Adrenal gland (tissue), 12 donors: ENCODE measurements around the gene GCNT3. TPM values are rescaled to one million over a fixed set of nuclear protein-coding genes. Genes with fewer than 3 reads are reported as not detected.

ENCODE experiments used
- DNase-seq, 7 donors: peaks; one replicate each; pipeline ENCODE4 v3.0.0-alpha.2; 2019 to 2020
- H3K27ac ChIP-seq, 5 donors: fragments of 200-600 bp; sonication (generic) in 4 of 5; 1 replicate in 3 of 5; 2 replicates in 2 of 5; pipeline versions ENCODE4 v1.5.1 to v1.8.0; 2016 to 2020; ENCODE audit warnings: mild to moderate bottlenecking in 1 of 5
- H3K27me3 ChIP-seq: fragments of 200-600 bp; 2 replicates; pipeline ENCODE4 v1.8.0; 2021
- H3K36me3 ChIP-seq, 2 donors: fragments of 200-600 bp; replicated peaks in 1 of 2; 1 replicate in 1 of 2; 2 replicates in 1 of 2; pipeline versions ENCODE4 v1.5.1 to v1.8.0; 2018 to 2022
- H3K4me1 ChIP-seq, 2 donors: fragments of 200-600 bp; replicated peaks in 1 of 2; 1 replicate in 1 of 2; 2 replicates in 1 of 2; pipeline versions ENCODE4 v1.5.1 to v1.8.0; 2018 to 2021
- H3K4me3 ChIP-seq, 4 donors: fragments of 200-600 bp; sonication (generic) in 3 of 4; one replicate each; pipeline ENCODE4 v1.5.1; 2016 to 2018
- H3K9me3 ChIP-seq, 3 donors: fragments of 200-600 bp; sonication (generic) in 1 of 3; replicated peaks in 1 of 3; 1 replicate in 2 of 3; 2 replicates in 1 of 3; pipeline versions ENCODE4 v1.5.1 to v1.8.0; 2016 to 2021
- CTCF ChIP-seq, 6 experiments: fragments of 450-650 bp in 4 of 6; fragments of 200-600 bp in 2 of 6; sonication (generic) in 1 of 6; IDR thresholded peaks; 1 replicate in 5 of 6; 2 replicates in 1 of 6; pipeline versions ENCODE4 v1.5.1 to v1.8.0; 2016 to 2021; ENCODE audit warnings: antibody characterized with exemption in 6 of 6, mild to moderate bottlenecking in 2 of 6, moderate library complexity in 1 of 6
- POLR2A ChIP-seq, 2 donors: fragments of 450-650 bp; IDR thresholded peaks; one replicate each; pipeline ENCODE4 v1.6.1; 2017; ENCODE audit warnings: antibody characterized with exemption in 2 of 2, mild to moderate bottlenecking in 2 of 2, moderate library complexity in 1 of 2
- WGBS, 4 donors: extraction: QIAGEN DNeasy Blood & Tissue Kit in 2 of 4; methylation state at CpG; one replicate each; pipeline versions ENCODE4 v1.1.5 to v1.1.7; 2013 to 2017; 5-methylcytosine and 5-hydroxymethylcytosine counted together
- intact Hi-C, 2 donors: fragments of 100-400 bp; cut with DNase I; formaldehyde crosslinking; loops; one replicate each; pipeline versions ENCODE4 v1.14.1 to v1.15.0; 2022 to 2023
- polyA plus RNA-seq, 3 donors: library from polyadenylated mRNA; stranded (reverse); fragments of 200-250 nt in 2 of 3; fragments of 350-450 nt in 1 of 3; fragmentation: Illumina TruSeq in 1 of 3; extraction: RNeasy Lipid Tissue Mini Kit (QIAGEN cat#74804) in 1 of 3; gene quantifications; one replicate each; pipeline ENCODE4 v1.2.3, GENCODE V29; 2013 to 2014
- total RNA-seq, 9 donors: library from RNA; depleted of rRNA in 4 of 9; stranded (reverse); fragments of >200 nt in 4 of 9; fragments of 120-200 nt in 1 of 9; fragmentation: NEBNext Ultra II Directional in 1 of 9; extraction: Animal tissue kit (Norgen Biotek cat#: 25700) in 1 of 9; gene quantifications; one replicate each; pipeline versions ENCODE4 v1.1.0 to v1.2.4, GENCODE V29; 2013 to 2023
- donor health status: healthy with polysubstance abuse.
- donor health status: Bipolar disorder and iron deficiency.
- donor health status: DM: yes; HTN: yes; CAD: no.
- donor health status: DM: no; HTN: no; CAD: no.
- donor health status: DM: no; HTN: no; CAD: no.
- donor health status: DM: yes; HTN: yes; CAD: no.

The GCNT3 gene
- total and polyA plus RNA-seq, 12 donors, result 0.03 to 14.1 (median 0.78) TPM; not detected in 1

GRCh38 chr15:59654046-59654445, 42.5 kb downstream of the GCNT3 start:
- Histone ChIP-seq H3K27ac (no peak overlapping the region), H3K9me3 (no peaks in the 10 kb centered on the region), H3K27me3 (no peaks in the 10 kb centered on the region), H3K4me3 (no peak overlapping the region), H3K4me1 (peaks cover 9 to 21% of the 10 kb centered on the region in 2 donors), H3K36me3 (peaks cover 0 to 15% of the 10 kb centered on the region in 2 donors)
- TF ChIP-seq POLR2A (IDR thresholded peaks at IDR 0.05) (no peak), CTCF (IDR thresholded peaks at IDR 0.05) (no peak)
- no peak for DNase-seq
- WGBS, 4 donors, result 79 to 95% (median 81%) methylated on average over 1 of the region's 1 CpG
- intact Hi-C loops, result no loop called here

- Histone ChIP-seq H3K4me3 (peak within 1 kb of the TSS; percentile 29 to 93 (median 62)), H3K9me3 (no peaks in the 10 kb centered on the region), H3K4me1 (peaks cover 9 to 21% of the 10 kb centered on the region in 2 donors), H3K27ac (peak within 1 kb of the TSS in 4 of 5 donors; percentile 67 to 87 (median 80)), H3K27me3 (no peaks in the 10 kb centered on the region), H3K36me3 (peaks cover 0 to 16% of the 10 kb centered on the region in 2 donors)
- intact Hi-C loops, result no loop called here
- DNase-seq, result peak; percentile 92 to 96 (median 95)
- TF ChIP-seq POLR2A (IDR thresholded peaks at IDR 0.05), result peak; percentile 39 to 88
- peak in 1 of 6 experiments; percentile 4 for TF ChIP-seq CTCF (IDR thresholded peaks at IDR 0.05)
- 0% methylated on average over 25 to 59 of the region's 59 CpGs for WGBS, 4 donors
These were observed 45.5 kb downstream of the GCNT3 start, which contains the start of gene GTF2A2 for GRCh38 chr15:59656897-59657634. TSS of gene GTF2A2 (minus strand) at chr15:59657515. CDS start at chr15:59652277, 5,238 bp downstream.

GRCh38 chr15:59657635-59658125, 46.1 kb downstream of the GCNT3 start:
- Histone ChIP-seq H3K9me3 (no peaks in the 10 kb centered on the region), H3K4me1 (peaks cover 9 to 21% of the 10 kb centered on the region in 2 donors), H3K27ac (peak overlapping the region in 3 of 5 donors; percentile 59 to 87 (median 77)), H3K27me3 (no peaks in the 10 kb centered on the region), H3K4me3 (peak overlapping the region in 2 of 4 donors; percentile 81 to 93), H3K36me3 (peaks cover 0 to 21% of the 10 kb centered on the region in 2 donors)
- intact Hi-C loops, result no loop called here
- WGBS, 4 donors, result 33 to 51% (median 36%) methylated on average over 21 to 23 of the region's 23 CpGs
- DNase-seq, result peak in 5 of 7 donors; percentile 6 to 63 (median 22)
- no peak for TF ChIP-seq CTCF (IDR thresholded peaks at IDR 0.05)
- TF ChIP-seq POLR2A (IDR thresholded peaks at IDR 0.05), result no peak

GRCh38 chr15:59659366-59659765, 47.8 kb downstream of the GCNT3 start:
- whole genome bisulfite sequencing, 4 donors, result 55 to 76% (median 66%) methylated on average over 1 of the region's 1 CpG
- intact Hi-C loops, result no loop called here
- Histone ChIP-seq H3K27me3 (no peaks in the 10 kb centered on the region), H3K4me3 (no peak overlapping the region), H3K4me1 (peaks cover 9 to 21% of the 10 kb centered on the region in 2 donors), H3K36me3 (peaks cover 0 to 35% of the 10 kb centered on the region in 2 donors), H3K27ac (no peak overlapping the region), H3K9me3 (no peaks in the 10 kb centered on the region)
- TF ChIP-seq CTCF (IDR thresholded peaks at IDR 0.05) (no peak), POLR2A (IDR thresholded peaks at IDR 0.05) (no peak)
- DNase-seq, result no peak
